GM18951 (cell line): ENCODE data around the gene PSMD6.

Experiments used
- POLR2A ChIP-seq: IDR thresholded peaks from 4 replicates; pipeline ENCODE4 v1.6.1; 2011; ENCODE audit warnings: mild to moderate bottlenecking; ENCODE audit not compliant: insufficient read length, insufficient read depth; ENCODE audit errors: extremely low read depth
- in situ Hi-C: fragments of 300-500 bp; cut with MboI; formaldehyde crosslinking; loops from one replicate; pipeline ENCODE4 v1.12.0; 2022; ENCODE audit warnings: low sequenced_read_pairs, mixed read lengths, inconsistent platforms; ENCODE audit not compliant: unreplicated experiment

The PSMD6 gene

DNA sequence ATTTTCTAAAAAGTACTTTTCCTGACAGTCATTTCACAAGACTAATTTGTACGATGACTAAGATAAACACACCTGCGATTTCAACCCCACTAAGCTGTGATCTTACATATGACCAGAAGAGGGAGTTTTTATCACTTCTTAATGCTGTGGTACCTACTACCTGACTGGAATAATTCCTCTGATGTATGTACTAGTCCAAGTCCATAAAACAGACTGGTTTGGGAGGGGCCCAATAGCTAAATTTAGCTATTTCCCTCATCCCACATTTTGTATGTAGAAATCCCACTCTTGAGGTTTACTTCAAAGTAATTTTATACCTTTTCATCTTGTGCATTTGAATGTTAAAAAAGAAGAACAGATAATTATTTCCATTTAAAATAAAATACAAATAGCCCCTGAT lies 61.4 kb downstream of the PSMD6 start:
- in situ Hi-C loops = no loop called here
- TF ChIP-seq POLR2A = no peak
